ENCODE results near the gene STPG2.

DNA sequence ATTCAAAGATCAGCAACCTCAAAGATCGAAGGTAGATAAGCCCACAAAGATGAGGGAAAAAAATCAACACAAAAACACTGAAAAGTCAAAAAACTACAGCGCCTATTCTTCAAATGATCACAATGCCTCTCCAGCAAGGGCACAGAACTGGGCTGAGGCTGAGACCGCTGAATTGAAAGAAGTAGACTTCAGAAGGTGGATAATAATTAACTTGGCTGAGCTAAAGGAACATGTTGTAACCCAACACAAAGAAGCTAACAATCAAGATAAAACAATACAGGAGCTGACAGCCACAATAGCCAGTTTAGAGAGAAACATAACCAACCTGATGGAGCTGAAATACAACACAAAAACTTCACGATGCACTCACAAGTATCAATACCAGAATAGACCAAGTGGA, 231.1 kb downstream of the STPG2 start:
- TF ChIP-seq, protein P1, sequence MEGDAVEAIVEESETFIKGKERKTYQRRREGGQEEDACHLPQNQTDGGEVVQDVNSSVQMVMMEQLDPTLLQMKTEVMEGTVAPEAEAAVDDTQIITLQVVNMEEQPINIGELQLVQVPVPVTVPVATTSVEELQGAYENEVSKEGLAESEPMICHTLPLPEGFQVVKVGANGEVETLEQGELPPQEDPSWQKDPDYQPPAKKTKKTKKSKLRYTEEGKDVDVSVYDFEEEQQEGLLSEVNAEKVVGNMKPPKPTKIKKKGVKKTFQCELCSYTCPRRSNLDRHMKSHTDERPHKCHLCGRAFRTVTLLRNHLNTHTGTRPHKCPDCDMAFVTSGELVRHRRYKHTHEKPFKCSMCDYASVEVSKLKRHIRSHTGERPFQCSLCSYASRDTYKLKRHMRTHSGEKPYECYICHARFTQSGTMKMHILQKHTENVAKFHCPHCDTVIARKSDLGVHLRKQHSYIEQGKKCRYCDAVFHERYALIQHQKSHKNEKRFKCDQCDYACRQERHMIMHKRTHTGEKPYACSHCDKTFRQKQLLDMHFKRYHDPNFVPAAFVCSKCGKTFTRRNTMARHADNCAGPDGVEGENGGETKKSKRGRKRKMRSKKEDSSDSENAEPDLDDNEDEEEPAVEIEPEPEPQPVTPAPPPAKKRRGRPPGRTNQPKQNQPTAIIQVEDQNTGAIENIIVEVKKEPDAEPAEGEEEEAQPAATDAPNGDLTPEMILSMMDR (IDR thresholded peaks at IDR 0.05 in 4 of 5, conservative IDR thresholded peaks at IDR 0.05 in 1 of 5): no peak
- TF ChIP-seq POLR2A (IDR thresholded peaks at IDR 0.05): no peak
